MM.1S (cell line): ENCODE results near the gene COX4I1.

Experiments
- DNase-seq: peaks from one replicate; pipeline ENCODE4 v3.0.0-alpha.2; 2015
- H2AFZ ChIP-seq: fragments of 300-600 bp; sonication (generic); 2 replicates; pipeline ENCODE4 v1.6.0; 2016; ENCODE audit warnings: antibody characterized with exemption, low read length
- H3F3A ChIP-seq: fragments of 300-600 bp; sonication (generic); 2 replicates; pipeline ENCODE4 v1.6.1; 2016; ENCODE audit warnings: mild to moderate bottlenecking, antibody characterized with exemption, low read length, moderate library complexity, mixed read lengths; ENCODE audit not compliant: insufficient read depth
- H3K27ac ChIP-seq: fragments of 300-600 bp; sonication (generic); 2 replicates; pipeline ENCODE4 v1.5.1; 2016; ENCODE audit warnings: mild to moderate bottlenecking, low read length
- H3K27me3 ChIP-seq: fragments of 300-600 bp; sonication (generic); replicated peaks from 2 replicates; pipeline ENCODE4 v1.6.0; 2016; ENCODE audit warnings: low read length; ENCODE audit not compliant: insufficient read depth
- H3K36me3 ChIP-seq: fragments of 300-600 bp; sonication (generic); replicated peaks from 2 replicates; pipeline ENCODE4 v1.6.1; 2016; ENCODE audit warnings: mild to moderate bottlenecking, low read length, mixed read lengths; ENCODE audit not compliant: insufficient read depth
- H3K4me1 ChIP-seq: fragments of 300-600 bp; sonication (generic); 2 replicates; pipeline ENCODE4 v1.6.1; 2016; ENCODE audit warnings: low read length, mixed read lengths
- H3K4me2 ChIP-seq: fragments of 300-600 bp; sonication (generic); 2 replicates; pipeline ENCODE4 v1.6.0; 2016; ENCODE audit warnings: low read depth, low read length
- H3K4me3 ChIP-seq: fragments of 300-600 bp; sonication (generic); 2 replicates; pipeline ENCODE4 v1.5.1; 2016; ENCODE audit warnings: low read length, mixed read lengths
- H3K79me2 ChIP-seq: fragments of 300-600 bp; sonication (generic); 2 replicates; pipeline ENCODE4 v1.6.1; 2016; ENCODE audit warnings: mixed run types, low read length, mixed read lengths
- H3K9ac ChIP-seq: fragments of 300-600 bp; sonication (generic); 2 replicates; pipeline ENCODE4 v1.6.1; 2016; ENCODE audit warnings: low read length, mixed read lengths
- H3K9me2 ChIP-seq: fragments of 300-600 bp; sonication (generic); replicated peaks from 2 replicates; pipeline ENCODE4 v1.6.1; 2016; ENCODE audit warnings: mild to moderate bottlenecking, low read length, mixed read lengths; ENCODE audit not compliant: insufficient read depth
- H3K9me3 ChIP-seq: fragments of 300-600 bp; sonication (generic); replicated peaks from 2 replicates; pipeline ENCODE4 v1.6.1; 2016; ENCODE audit warnings: mild to moderate bottlenecking, low read length, mixed read lengths; ENCODE audit not compliant: insufficient read depth
- H4K20me1 ChIP-seq: fragments of 300-600 bp; sonication (generic); 2 replicates; pipeline ENCODE4 v1.6.1; 2016; ENCODE audit warnings: mild to moderate bottlenecking, low read length, moderate library complexity, mixed read lengths; ENCODE audit not compliant: insufficient read depth
- CTCF ChIP-seq: fragments of 300-600 bp; sonication (generic); IDR thresholded peaks from 2 replicates; pipeline ENCODE4 v1.5.1; 2016; ENCODE audit warnings: antibody characterized with exemption, low read length, mixed read lengths
- EZH2 ChIP-seq: fragments of 300-600 bp; sonication (generic); optimal IDR thresholded peaks from 2 replicates; pipeline ENCODE3; 2017; ENCODE audit warnings: low read depth, mild to moderate bottlenecking, antibody characterized with exemption, low read length, mixed read lengths
- EZH2phosphoT487 ChIP-seq: fragments of 300-600 bp; sonication (generic); IDR thresholded peaks from 2 replicates; pipeline ENCODE4 v1.6.1; 2018; ENCODE audit warnings: antibody characterized with exemption, low read length

Gene COX4I1

GRCh38 chr16:85773044-85773443 lies 26.5 kb upstream of the COX4I1 start:
- H2AFZ ChIP-seq, result no peak overlapping the region
- H3K27me3 ChIP-seq, result no peaks in the 10 kb centered on the region
- no peaks in the 10 kb centered on the region for H3K79me2 ChIP-seq
- no peak for DNase-seq
- H4K20me1 ChIP-seq, result no peaks in the 10 kb centered on the region
- no peaks in the 10 kb centered on the region for H3K9me2 ChIP-seq
- H3F3A ChIP-seq, result no peaks in the 10 kb centered on the region
- no peak overlapping the region for H3K27ac ChIP-seq
- H3K4me1 ChIP-seq, result no peaks in the 10 kb centered on the region
- H3K4me3 ChIP-seq, result no peak overlapping the region
- no peak for TF ChIP-seq CTCF
- no peak for TF ChIP-seq EZH2phosphoT487
- no peak for TF ChIP-seq EZH2
- no peak overlapping the region for H3K9ac ChIP-seq
- no peak overlapping the region for H3K4me2 ChIP-seq
- H3K9me3 ChIP-seq, result no peaks in the 10 kb centered on the region
- H3K36me3 ChIP-seq, result no peaks in the 10 kb centered on the region

GRCh38 chr16:85774136-85774535 lies 25.4 kb upstream of the COX4I1 start:
- Histone ChIP-seq H3K36me3 (no peaks in the 10 kb centered on the region), H3K27me3 (no peaks in the 10 kb centered on the region), H3K9me2 (no peaks in the 10 kb centered on the region), H3K27ac (no peak overlapping the region), H3K79me2 (no peaks in the 10 kb centered on the region), H3K9ac (no peak overlapping the region), H2AFZ (no peak overlapping the region), H3K9me3 (no peaks in the 10 kb centered on the region), H3K4me1 (no peaks in the 10 kb centered on the region), H3K4me2 (no peak overlapping the region), H3F3A (no peaks in the 10 kb centered on the region), H3K4me3 (no peak overlapping the region), H4K20me1 (no peaks in the 10 kb centered on the region)
- no peak for TF ChIP-seq CTCF
- TF ChIP-seq EZH2phosphoT487, result no peak
- TF ChIP-seq EZH2, result no peak
- no peak for DNase-seq

GRCh38 chr16:85774811-85775210 lies 24.7 kb upstream of the COX4I1 start:
- no peaks in the 10 kb centered on the region for H3K36me3 ChIP-seq
- no peaks in the 10 kb centered on the region for H3F3A ChIP-seq
- H4K20me1 ChIP-seq, result no peaks in the 10 kb centered on the region
- H3K27ac ChIP-seq, result no peak overlapping the region
- DNase-seq, result no peak
- no peak overlapping the region for H2AFZ ChIP-seq
- H3K4me3 ChIP-seq, result no peak overlapping the region
- H3K9me3 ChIP-seq, result no peaks in the 10 kb centered on the region
- H3K9ac ChIP-seq, result no peak overlapping the region
- H3K79me2 ChIP-seq, result no peaks in the 10 kb centered on the region
- H3K4me2 ChIP-seq, result no peak overlapping the region
- H3K4me1 ChIP-seq, result no peaks in the 10 kb centered on the region
- TF ChIP-seq CTCF, result no peak
- no peak for TF ChIP-seq EZH2phosphoT487
- no peak for TF ChIP-seq EZH2
- H3K27me3 ChIP-seq, result no peaks in the 10 kb centered on the region
- H3K9me2 ChIP-seq, result no peaks in the 10 kb centered on the region
